ENCODE results near the gene CD84. TPM values are rescaled to one million over a fixed set of nuclear protein-coding genes. Genes with fewer than 3 reads are reported as not detected.
A peak's percentile ranks its signal among the peaks of the same experiment; 100 is the strongest.
"Not testable (repeated sequence)": the region's sequence is repeated elsewhere in the genome, so short reads cannot be mapped to it uniquely, and the experiment has no call there.

Gene CD84
- total and polyA plus RNA-seq, 3 experiments from 2014 or later, result 25.1 to 58.1 (median 27.6) TPM

DNA sequence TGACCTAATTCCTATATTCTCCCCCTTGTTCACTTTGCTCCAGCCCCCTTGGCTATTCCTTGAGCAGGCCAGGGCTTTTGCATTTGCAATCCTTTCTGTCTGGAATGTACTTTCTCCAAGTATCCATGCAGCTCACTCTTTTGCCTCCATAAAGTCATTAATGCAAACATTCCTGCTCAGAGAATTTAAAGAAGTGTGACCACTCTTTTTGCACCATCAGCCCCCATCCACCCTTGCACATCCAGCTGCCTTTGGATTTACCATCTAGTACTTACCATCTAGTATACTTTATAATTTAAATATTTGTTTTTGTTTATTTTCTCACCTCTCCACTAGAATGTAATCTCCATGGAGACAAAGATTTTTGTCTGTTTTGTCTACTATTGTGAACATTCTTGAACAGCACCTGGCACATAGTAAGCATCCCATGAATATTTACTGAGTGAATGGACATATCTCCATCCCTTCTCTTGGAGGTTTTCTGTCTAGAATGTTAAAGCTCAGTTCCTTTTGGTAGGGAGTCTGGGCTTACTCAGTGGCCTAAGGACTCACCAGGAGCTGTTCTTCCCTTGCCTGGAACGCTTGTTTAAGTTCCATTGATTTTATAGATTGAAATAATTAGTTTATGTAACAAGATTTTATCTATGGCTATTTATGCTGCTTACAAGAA, 78.8 kb downstream of the CD84 start:
- Histone ChIP-seq H3K27ac (ENCODE audit: low read depth, low read length) (no peak overlapping the region), H3K4me1 (ENCODE audit: insufficient read depth, low read length) (peaks cover 33% of the 10 kb centered on the region), H3K36me3 (ENCODE audit: insufficient read depth, low read length) (peaks cover 16% of the 10 kb centered on the region), H3K4me3 (ENCODE audit: low read length) (no peak overlapping the region), H3K9me3 (ENCODE audit: low read length) (peaks cover 4% of the 10 kb centered on the region), H3K27me3 (ENCODE audit: insufficient read depth, low read length, poor library complexity, severe bottlenecking) (no peaks in the 10 kb centered on the region)
- peak overlapping the region in 6 of 8 donors; percentile 1 to 81 (median 58) for H3K27ac Mint-ChIP-seq
- peaks cover 73 to 100% (median 77%) of the 10 kb centered on the region in 3 donors for H3K4me1 Mint-ChIP-seq
- peaks cover 43 to 70% (median 45%) of the 10 kb centered on the region in 3 donors for H3K36me3 Mint-ChIP-seq
- CTCF ChIA-PET, result no interaction called here
- no peak for DNase-seq
- peak overlapping the region in 3 of 7 donors; percentile 7 to 74 (median 33) for H3K4me3 Mint-ChIP-seq
- POLR2A ChIA-PET, result no interaction called here
- H3K9me3 Mint-ChIP-seq, result peaks cover 9 to 21% (median 10%) of the 10 kb centered on the region in 5 donors
- H3K27me3 Mint-ChIP-seq, result no peaks in the 10 kb centered on the region

DNA sequence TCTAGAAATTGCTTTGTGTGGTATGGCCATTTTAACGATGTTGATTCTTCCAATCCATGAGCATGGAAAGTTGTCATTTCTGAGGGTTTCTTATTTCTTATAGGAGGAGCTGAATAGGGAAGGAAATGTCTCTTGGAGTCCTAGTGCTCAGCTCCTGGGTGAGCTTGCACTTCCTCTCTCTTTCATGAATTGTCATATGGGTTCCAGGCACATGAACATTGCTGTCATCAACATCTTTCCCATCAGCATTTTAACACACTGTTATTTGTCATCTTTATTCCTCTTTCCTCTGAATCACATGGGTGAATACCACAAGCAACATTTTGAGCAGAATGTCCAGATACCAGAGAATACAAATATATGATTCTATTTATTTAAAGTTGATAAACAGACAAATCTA, 79.7 kb downstream of the CD84 start:
- POLR2A ChIA-PET, result no interaction called here
- DNase-seq, result no peak
- Histone ChIP-seq H3K27ac (ENCODE audit: low read depth, low read length) (no peak overlapping the region), H3K4me1 (ENCODE audit: insufficient read depth, low read length) (peaks cover 30% of the 10 kb centered on the region), H3K9me3 (ENCODE audit: low read length) (peaks cover 4% of the 10 kb centered on the region), H3K36me3 (ENCODE audit: insufficient read depth, low read length) (peaks cover 21% of the 10 kb centered on the region), H3K27me3 (ENCODE audit: insufficient read depth, low read length, poor library complexity, severe bottlenecking) (no peaks in the 10 kb centered on the region), H3K4me3 (ENCODE audit: low read length) (no peak overlapping the region)
- CTCF ChIA-PET, result interaction anchor here (1.4 kb wide), 1 partner anchor 14 kb away, joined by 3 read pairs; no protein-coding TSS in a partner anchor
- H3K36me3 Mint-ChIP-seq, result peaks cover 44 to 64% (median 47%) of the 10 kb centered on the region in 3 donors
- H3K9me3 Mint-ChIP-seq, result peaks cover 5 to 14% (median 7%) of the 10 kb centered on the region in 5 donors
- peaks cover 66 to 100% (median 77%) of the 10 kb centered on the region in 3 donors for H3K4me1 Mint-ChIP-seq
- no peaks in the 10 kb centered on the region for H3K27me3 Mint-ChIP-seq
- H3K27ac Mint-ChIP-seq, result peak overlapping the region in 7 of 8 donors; percentile 25 to 88 (median 54)
- H3K4me3 Mint-ChIP-seq, result peak overlapping the region in 4 of 7 donors; percentile 4 to 74 (median 12)

DNA sequence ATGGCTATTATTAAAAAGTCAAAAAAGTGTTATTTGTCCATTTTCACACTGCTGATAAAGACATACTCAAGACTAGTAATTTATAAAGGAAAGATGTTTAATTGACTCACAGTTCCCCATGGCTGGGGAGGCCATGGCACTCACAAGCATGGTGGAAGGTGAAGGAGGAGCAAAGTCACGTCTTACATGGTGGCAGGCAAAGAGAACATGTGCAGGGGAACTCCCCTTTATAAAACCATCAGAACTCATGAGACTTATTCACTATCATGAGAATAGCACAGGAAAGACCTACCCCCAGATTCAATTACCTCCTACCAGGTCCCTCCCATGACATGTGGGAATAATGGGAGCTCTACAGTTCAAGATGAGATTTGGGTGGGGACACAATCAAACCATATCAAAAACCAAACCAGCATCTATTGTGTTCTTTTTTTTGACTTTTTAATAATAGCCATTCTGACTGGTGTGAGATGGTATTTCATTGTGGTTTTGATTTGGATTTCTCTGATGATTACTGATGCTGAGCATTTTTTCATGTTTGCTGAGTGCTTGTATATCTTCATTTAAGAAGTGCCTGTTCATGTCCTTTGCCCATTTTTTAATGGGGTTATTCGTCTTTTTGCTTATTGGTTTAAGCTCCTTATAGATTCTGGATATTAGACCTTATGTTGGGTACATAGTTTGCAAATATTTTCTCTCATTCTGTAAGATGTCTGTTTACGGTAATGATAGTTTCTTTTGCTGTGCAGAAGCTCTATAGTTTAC, 80.8 kb downstream of the CD84 start:
- Mint-ChIP-seq H3K4me1 (peaks cover 55 to 93% (median 69%) of the 10 kb centered on the region in 3 donors), H3K36me3 (peaks cover 42 to 53% (median 47%) of the 10 kb centered on the region in 3 donors), H3K27ac (peak overlapping the region in 5 of 8 donors; percentile 18 to 88 (median 34))
- DNase-seq; POLR2A ChIA-PET; H3K27me3 Mint-ChIP-seq; H3K27ac ChIP-seq (ENCODE audit: low read depth, low read length); H3K27me3 ChIP-seq (ENCODE audit: insufficient read depth, low read length, poor library complexity, severe bottlenecking); H3K9me3 Mint-ChIP-seq; H3K4me3 ChIP-seq (ENCODE audit: low read length); H3K4me3 Mint-ChIP-seq; H3K9me3 ChIP-seq (ENCODE audit: low read length): not testable (repeated sequence)
- Histone ChIP-seq H3K36me3 (ENCODE audit: insufficient read depth, low read length) (peaks cover 30% of the 10 kb centered on the region), H3K4me1 (ENCODE audit: insufficient read depth, low read length) (peaks cover 18% of the 10 kb centered on the region)
- CTCF ChIA-PET, result interaction anchor here (1.0 to 1.4 kb wide), 2 partner anchors 15 to 66 kb away, joined by 3 read pairs; no protein-coding TSS in a partner anchor

DNA sequence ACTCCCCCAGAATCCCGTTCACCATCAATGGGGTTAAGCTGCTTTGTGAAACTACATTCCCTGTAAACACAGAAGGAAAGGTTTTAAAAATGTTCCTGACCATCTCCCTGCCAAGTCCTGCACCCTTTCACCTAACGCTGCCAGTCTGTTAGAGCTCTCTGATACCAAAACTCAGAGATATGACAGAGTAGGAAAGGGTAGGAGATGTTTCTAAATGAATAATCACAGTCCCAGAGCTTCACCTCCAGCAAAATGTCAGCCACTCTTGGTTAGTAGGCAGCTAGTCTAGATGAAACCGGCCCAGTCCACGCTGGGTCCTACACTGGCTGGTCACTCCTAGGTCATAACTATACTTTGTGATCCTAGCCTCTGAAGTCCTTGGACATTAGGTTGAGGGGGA, 83.0 kb downstream of the CD84 start:
- H3K4me3 Mint-ChIP-seq, result peak overlapping the region in 1 of 7 donors; percentile 54
- POLR2A ChIA-PET, result no interaction called here
- no peaks in the 10 kb centered on the region for H3K27me3 ChIP-seq (ENCODE audit: insufficient read depth, low read length, poor library complexity, severe bottlenecking)
- H3K27ac ChIP-seq (ENCODE audit: low read depth, low read length), result no peak overlapping the region
- peaks cover 50% of the 10 kb centered on the region for H3K36me3 ChIP-seq (ENCODE audit: insufficient read depth, low read length)
- H3K27ac Mint-ChIP-seq, result peak overlapping the region in 6 of 8 donors; percentile 29 to 83 (median 48)
- peaks cover 4% of the 10 kb centered on the region for H3K9me3 ChIP-seq (ENCODE audit: low read length)
- DNase-seq, result no peak
- no peak overlapping the region for H3K4me3 ChIP-seq (ENCODE audit: low read length)
- CTCF ChIA-PET, result interaction anchor here (1.4 kb wide), 1 partner anchor 9 kb away, joined by 3 read pairs; no protein-coding TSS in a partner anchor
- H3K27me3 Mint-ChIP-seq, result no peaks in the 10 kb centered on the region
- peaks cover 9% of the 10 kb centered on the region for H3K4me1 ChIP-seq (ENCODE audit: insufficient read depth, low read length)
- peaks cover 5 to 9% (median 7%) of the 10 kb centered on the region in 5 donors for H3K9me3 Mint-ChIP-seq
- H3K4me1 Mint-ChIP-seq, result peaks cover 33 to 71% (median 49%) of the 10 kb centered on the region in 3 donors
- peaks cover 32 to 35% (median 34%) of the 10 kb centered on the region in 3 donors for H3K36me3 Mint-ChIP-seq

DNA sequence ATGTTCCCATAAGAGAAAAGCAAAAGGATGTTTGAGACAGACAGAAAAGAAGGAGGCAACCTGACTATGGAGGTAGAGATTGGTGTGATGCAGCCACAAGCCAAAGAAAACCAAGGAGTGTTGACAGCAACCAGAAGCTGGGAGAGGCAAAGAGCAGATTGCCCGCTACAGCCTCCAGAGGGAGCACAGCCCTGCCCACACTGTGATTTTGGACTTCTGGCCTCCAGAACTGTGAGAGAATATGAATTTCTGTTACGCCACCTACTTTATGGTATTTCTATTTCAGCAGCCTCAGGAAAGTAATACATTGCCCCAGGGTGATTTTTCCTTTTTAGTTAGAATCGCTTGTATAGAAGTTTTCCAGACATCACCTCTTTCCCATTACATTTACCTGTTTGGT, 84.7 kb downstream of the CD84 start:
- POLR2A ChIA-PET, result no interaction called here
- DNase-seq, result no peak
- Histone ChIP-seq H3K27ac (ENCODE audit: low read depth, low read length) (no peak overlapping the region), H3K36me3 (ENCODE audit: insufficient read depth, low read length) (peaks cover 52% of the 10 kb centered on the region), H3K9me3 (ENCODE audit: low read length) (peaks cover 4% of the 10 kb centered on the region), H3K4me1 (ENCODE audit: insufficient read depth, low read length) (peaks cover 9% of the 10 kb centered on the region), H3K4me3 (ENCODE audit: low read length) (no peak overlapping the region), H3K27me3 (ENCODE audit: insufficient read depth, low read length, poor library complexity, severe bottlenecking) (no peaks in the 10 kb centered on the region)
- no peak overlapping the region for H3K4me3 Mint-ChIP-seq
- H3K27ac Mint-ChIP-seq, result peak overlapping the region in 7 of 8 donors; percentile 4 to 89 (median 56)
- H3K4me1 Mint-ChIP-seq, result peaks cover 22 to 68% (median 43%) of the 10 kb centered on the region in 3 donors
- peaks cover 4 to 8% (median 7%) of the 10 kb centered on the region in 5 donors for H3K9me3 Mint-ChIP-seq
- peaks cover 22 to 42% (median 34%) of the 10 kb centered on the region in 3 donors for H3K36me3 Mint-ChIP-seq
- no peaks in the 10 kb centered on the region for H3K27me3 Mint-ChIP-seq
- CTCF ChIA-PET, result no interaction called here

DNA sequence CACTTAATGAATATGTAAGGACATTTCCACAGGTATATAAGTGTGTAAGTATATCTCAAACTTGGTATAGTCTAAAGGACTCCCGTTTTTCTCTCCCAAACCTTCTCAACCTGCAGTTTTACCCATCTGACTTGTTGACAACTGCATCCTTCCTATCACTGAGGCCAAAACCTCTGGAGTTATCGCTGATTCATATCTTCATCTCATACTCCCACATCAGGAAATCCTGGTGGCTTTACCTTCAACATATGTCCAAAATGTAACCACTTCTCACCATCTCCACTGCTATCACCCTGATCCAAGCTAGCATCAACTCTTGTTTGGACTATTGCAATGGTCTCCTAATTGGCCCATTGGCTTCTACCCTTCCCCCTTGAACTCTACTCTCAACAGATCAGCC, 86.7 kb downstream of the CD84 start:
- Mint-ChIP-seq H3K36me3 (peaks cover 7 to 30% (median 24%) of the 10 kb centered on the region in 3 donors), H3K9me3 (no peaks in the 10 kb centered on the region), H3K4me1 (peaks cover 23 to 62% (median 40%) of the 10 kb centered on the region in 3 donors), H3K27me3 (no peaks in the 10 kb centered on the region), H3K27ac (no peak overlapping the region), H3K4me3 (no peak overlapping the region)
- Histone ChIP-seq H3K27me3 (ENCODE audit: insufficient read depth, low read length, poor library complexity, severe bottlenecking) (no peaks in the 10 kb centered on the region), H3K36me3 (ENCODE audit: insufficient read depth, low read length) (peaks cover 55% of the 10 kb centered on the region), H3K4me1 (ENCODE audit: insufficient read depth, low read length) (peaks cover 9% of the 10 kb centered on the region), H3K4me3 (ENCODE audit: low read length) (no peak overlapping the region), H3K27ac (ENCODE audit: low read depth, low read length) (no peak overlapping the region), H3K9me3 (ENCODE audit: low read length) (no peaks in the 10 kb centered on the region)
- DNase-seq, result no peak
- POLR2A ChIA-PET, result interaction anchor here (1.0 kb wide), 1 partner anchor 64 kb away, joined by 4 read pairs; no protein-coding TSS in a partner anchor
- CTCF ChIA-PET, result no interaction called here

DNA sequence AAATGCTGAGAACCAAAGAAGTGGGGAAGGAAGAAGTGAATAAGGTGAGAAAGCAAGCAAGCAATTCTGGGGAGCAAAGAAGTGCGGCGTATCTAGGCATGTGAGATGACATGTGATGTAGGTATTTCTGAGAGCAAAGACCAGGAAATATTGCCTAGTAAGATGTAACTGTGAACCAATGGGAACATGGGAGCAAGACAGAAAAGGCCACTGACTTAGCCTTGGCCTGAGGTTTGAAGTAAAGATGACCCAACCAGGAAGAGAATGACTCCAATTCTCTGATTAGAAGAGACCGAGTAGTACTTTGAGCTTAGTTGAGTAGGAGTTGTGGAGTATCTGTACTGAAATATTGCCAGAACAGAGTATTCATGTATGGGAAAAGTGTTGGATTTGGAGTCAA, 87.3 kb downstream of the CD84 start:
- no peak overlapping the region for H3K4me3 ChIP-seq (ENCODE audit: low read length)
- DNase-seq, result no peak
- no peaks in the 10 kb centered on the region for H3K9me3 Mint-ChIP-seq
- ChIA-PET POLR2A (interaction anchor here (1.0 kb wide), 1 partner anchor 63 kb away, joined by 4 read pairs; no protein-coding TSS in a partner anchor), CTCF (no interaction called here)
- H3K9me3 ChIP-seq (ENCODE audit: low read length), result no peaks in the 10 kb centered on the region
- peaks cover 0 to 1% of the 10 kb centered on the region in 2 donors for H3K27me3 Mint-ChIP-seq
- no peak overlapping the region for H3K27ac Mint-ChIP-seq
- H3K4me1 ChIP-seq (ENCODE audit: insufficient read depth, low read length), result peaks cover 9% of the 10 kb centered on the region
- no peak overlapping the region for H3K27ac ChIP-seq (ENCODE audit: low read depth, low read length)
- no peak overlapping the region for H3K4me3 Mint-ChIP-seq
- no peaks in the 10 kb centered on the region for H3K27me3 ChIP-seq (ENCODE audit: insufficient read depth, low read length, poor library complexity, severe bottlenecking)
- peaks cover 29 to 58% (median 35%) of the 10 kb centered on the region in 3 donors for H3K4me1 Mint-ChIP-seq
- H3K36me3 ChIP-seq (ENCODE audit: insufficient read depth, low read length), result peaks cover 55% of the 10 kb centered on the region
- H3K36me3 Mint-ChIP-seq, result peaks cover 9 to 31% (median 28%) of the 10 kb centered on the region in 3 donors

All from CD8-positive, alpha-beta memory T cell (primary cell).